Liver (tissue), 9 donors: ENCODE results near the gene KCNS3. TPM values are rescaled to one million over a fixed set of nuclear protein-coding genes. Genes with fewer than 3 reads are reported as not detected.

Source experiments
- DNase-seq: peaks from one replicate; pipeline ENCODE4 v3.0.0-alpha.2; 2017; ENCODE audit warnings: low spot score
- H3K27ac ChIP-seq, 2 donors: one replicate each; pipeline ENCODE4 v1.7.0; 2013; ENCODE audit warnings: inconsistent platforms in 2 of 2, low read length in 2 of 2, control low read depth in 1 of 2, low read depth in 1 of 2, mild to moderate bottlenecking in 1 of 2
- H3K27me3 ChIP-seq, 4 donors: one replicate each; pipeline versions ENCODE4 v1.6.1 to v1.7.0; 2013; ENCODE audit warnings: low read length in 3 of 4, inconsistent platforms in 1 of 4, mild to moderate bottlenecking in 1 of 4, moderate library complexity in 1 of 4; ENCODE audit not compliant: control insufficient read depth in 4 of 4, insufficient read depth in 4 of 4
- H3K36me3 ChIP-seq, 4 donors: one replicate each; pipeline versions ENCODE4 v1.6.1 to v1.7.0; 2013; ENCODE audit warnings: low read length in 3 of 4, mild to moderate bottlenecking in 3 of 4, low read depth in 1 of 4, moderate library complexity in 1 of 4; ENCODE audit not compliant: control insufficient read depth in 4 of 4, insufficient read depth in 3 of 4
- H3K4me1 ChIP-seq, 4 donors: one replicate each; pipeline versions ENCODE4 v1.6.1 to v1.7.0; 2013; ENCODE audit warnings: low read length in 3 of 4, mild to moderate bottlenecking in 3 of 4, moderate library complexity in 1 of 4; ENCODE audit not compliant: control insufficient read depth in 4 of 4, insufficient read depth in 4 of 4
- H3K4me3 ChIP-seq, 3 donors: one replicate each; pipeline versions ENCODE4 v1.6.1 to v1.7.0; 2013; ENCODE audit warnings: low read length in 3 of 3, control low read depth in 1 of 3, low read depth in 1 of 3, mild to moderate bottlenecking in 1 of 3
- H3K9ac ChIP-seq, 2 donors: one replicate each; pipeline ENCODE4 v1.7.0; 2013; ENCODE audit warnings: low read length in 2 of 2, mild to moderate bottlenecking in 2 of 2, moderate library complexity in 2 of 2, control low read depth in 1 of 2, low read depth in 1 of 2
- H3K9me3 ChIP-seq, 4 donors: one replicate each; pipeline versions ENCODE4 v1.6.1 to v1.7.0; 2013; ENCODE audit warnings: low read length in 3 of 4; ENCODE audit not compliant: control insufficient read depth in 4 of 4
- CTCF ChIP-seq: fragments of 150-350 bp; IDR thresholded peaks from 2 replicates; pipeline ENCODE4 v1.5.1; 2017; ENCODE audit warnings: improper control_type of control experiment, low read depth, low read length; ENCODE audit not compliant: missing input control
- FOXA1 ChIP-seq: IDR thresholded peaks from 2 replicates; pipeline ENCODE4 v1.6.1; 2016; ENCODE audit warnings: antibody characterized with exemption
- FOXA2 ChIP-seq: IDR thresholded peaks from 2 replicates; pipeline ENCODE4 v1.6.1; 2016; ENCODE audit warnings: antibody characterized with exemption
- HNF4A ChIP-seq, 2 donors: conservative IDR thresholded peaks; 2 replicates each; pipeline ENCODE4 v1.6.1; 2016; ENCODE audit warnings: antibody characterized with exemption in 2 of 2, mild to moderate bottlenecking in 2 of 2
- HNF4G ChIP-seq: IDR thresholded peaks from 2 replicates; pipeline ENCODE4 v1.6.1; 2016; ENCODE audit warnings: antibody characterized with exemption
- JUND ChIP-seq, 2 donors: IDR thresholded peaks; 2 replicates each; pipeline ENCODE4 v1.6.1; 2016; ENCODE audit warnings: antibody characterized with exemption in 2 of 2
- NR2F2 ChIP-seq: IDR thresholded peaks from 2 replicates; pipeline ENCODE4 v1.6.1; 2016; ENCODE audit warnings: antibody characterized with exemption
- RAD21 ChIP-seq, 2 donors: IDR thresholded peaks; 2 replicates each; pipeline ENCODE4 v1.6.1; 2016; ENCODE audit warnings: antibody characterized with exemption in 2 of 2, mild to moderate bottlenecking in 2 of 2
- REST ChIP-seq: IDR thresholded peaks from 2 replicates; pipeline ENCODE4 v1.6.1; 2016; ENCODE audit warnings: antibody characterized with exemption, mild to moderate bottlenecking
- RXRA ChIP-seq, 2 donors: IDR thresholded peaks; 2 replicates each; pipeline ENCODE4 v1.6.1; 2017 to 2018; ENCODE audit warnings: antibody characterized with exemption in 2 of 2, mild to moderate bottlenecking in 1 of 2
- YY1 ChIP-seq: IDR thresholded peaks from 2 replicates; pipeline ENCODE4 v1.6.1; 2016; ENCODE audit warnings: antibody characterized with exemption, mild to moderate bottlenecking
- WGBS: extraction: QIAGEN DNeasy Blood & Tissue Kit; methylation state at CpG from one replicate; pipeline ENCODE4 v1.1.7; 2013; 5-methylcytosine and 5-hydroxymethylcytosine counted together
- polyA plus RNA-seq, 2 donors: library from polyadenylated mRNA; stranded (reverse) in 1 of 2; unstranded in 1 of 2; fragments of 200-250 nt in 1 of 2; fragments of >200 nt in 1 of 2; fragmentation: Nextera tagmentation in 1 of 2; extraction: Ambion mirVana in 1 of 2; gene quantifications; one replicate each; pipeline versions ENCODE4 v1.2.1 to v1.2.3, GENCODE V29; 2013 to 2015
- total RNA-seq, 2 donors: library from RNA; depleted of rRNA; stranded (reverse); fragments of >200 nt; gene quantifications; one replicate each; pipeline ENCODE4 v1.2.3, GENCODE V29; 2014
- TF ChIP-seq, protein P1 (sequence below): IDR thresholded peaks from 2 replicates; pipeline ENCODE4 v1.6.1; 2016; ENCODE audit warnings: antibody characterized with exemption
- TF ChIP-seq, protein P2 (sequence below): IDR thresholded peaks from 2 replicates; pipeline ENCODE4 v1.6.1; 2016; ENCODE audit warnings: antibody characterized with exemption
- donor health status: healthy.
- donor health status: healthy.
- donor health status: healthy.
- donor health status: healthy.
- donor health status: healthy.

KCNS3 gene
- total and polyA plus RNA-seq, 4 donors, result 0.56 to 2.8 (median 1.7) TPM

DNA sequence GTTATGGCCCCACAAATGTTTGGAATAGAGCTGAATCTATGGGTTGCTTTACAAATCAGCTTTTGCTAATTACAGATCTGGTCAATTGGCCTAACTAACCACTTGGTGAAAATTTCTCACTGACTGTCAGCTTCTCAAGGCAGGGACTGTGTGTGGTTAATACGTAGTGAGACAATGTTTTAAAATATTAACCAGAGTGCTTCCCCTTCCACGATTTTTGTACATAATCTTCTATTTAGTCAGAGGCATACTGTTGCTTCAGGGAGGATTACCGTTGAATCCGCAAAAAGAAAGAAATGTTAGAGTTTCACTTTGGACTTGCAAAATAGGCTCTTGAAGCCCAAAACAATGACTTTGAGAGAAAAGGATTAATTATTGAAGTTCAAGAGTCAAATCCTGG is 14.9 kb upstream of the KCNS3 start (continued):
- TF ChIP-seq REST, result no peak
- no peak for TF ChIP-seq HNF4G

DNA sequence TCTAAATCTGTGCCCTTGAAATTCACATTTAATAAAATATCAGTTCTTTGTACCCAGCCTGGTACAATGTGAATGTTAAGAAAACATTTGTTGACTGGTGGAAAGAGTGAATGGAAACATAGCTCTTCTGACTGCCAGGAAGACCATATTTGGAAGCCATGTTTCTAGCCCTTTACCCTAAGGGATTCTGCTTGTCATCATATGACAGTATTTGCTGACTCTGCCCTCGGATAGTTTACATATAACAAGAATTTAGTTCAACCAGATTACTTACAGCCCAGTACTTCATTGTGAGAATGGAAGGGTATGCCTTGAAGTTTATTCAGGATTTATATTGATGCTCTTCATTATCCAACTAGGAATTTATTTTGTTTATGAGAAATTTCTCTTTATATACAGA is 13.8 kb upstream of the KCNS3 start:
- TF ChIP-seq, protein P1, sequence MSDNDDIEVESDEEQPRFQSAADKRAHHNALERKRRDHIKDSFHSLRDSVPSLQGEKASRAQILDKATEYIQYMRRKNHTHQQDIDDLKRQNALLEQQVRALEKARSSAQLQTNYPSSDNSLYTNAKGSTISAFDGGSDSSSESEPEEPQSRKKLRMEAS, result no peak
- TF ChIP-seq HNF4G, result no peak
- TF ChIP-seq JUND (IDR thresholded peaks at IDR 0.05), result no peak
- TF ChIP-seq FOXA1, result no peak
- no peak for TF ChIP-seq HNF4A (conservative IDR thresholded peaks at IDR 0.05)
- TF ChIP-seq REST, result no peak
- no peak for TF ChIP-seq RAD21 (IDR thresholded peaks at IDR 0.05)
- TF ChIP-seq RXRA (IDR thresholded peaks at IDR 0.05), result no peak
- TF ChIP-seq CTCF, result no peak
- TF ChIP-seq YY1, result no peak
- no peak for TF ChIP-seq NR2F2
- Histone ChIP-seq H3K4me3 (no peak overlapping the region), H3K9ac (no peak overlapping the region), H3K27me3 (no peaks in the 10 kb centered on the region), H3K4me1 (no peaks in the 10 kb centered on the region), H3K36me3 (no peaks in the 10 kb centered on the region), H3K27ac (no peak overlapping the region), H3K9me3 (no peaks in the 10 kb centered on the region)
- no peak for DNase-seq
- 36% methylated on average over 1 of the region's 1 CpG for WGBS

GRCh38 chr2:17867133-17867532 is 11.3 kb upstream of the KCNS3 start:
- Histone ChIP-seq H3K4me1 (no peaks in the 10 kb centered on the region), H3K9me3 (no peaks in the 10 kb centered on the region), H3K27me3 (no peaks in the 10 kb centered on the region), H3K36me3 (no peaks in the 10 kb centered on the region), H3K27ac (no peak overlapping the region), H3K4me3 (no peak overlapping the region), H3K9ac (no peak overlapping the region)
- WGBS, result 73% methylated on average over 2 of the region's 2 CpGs
- TF ChIP-seq, protein P2, sequence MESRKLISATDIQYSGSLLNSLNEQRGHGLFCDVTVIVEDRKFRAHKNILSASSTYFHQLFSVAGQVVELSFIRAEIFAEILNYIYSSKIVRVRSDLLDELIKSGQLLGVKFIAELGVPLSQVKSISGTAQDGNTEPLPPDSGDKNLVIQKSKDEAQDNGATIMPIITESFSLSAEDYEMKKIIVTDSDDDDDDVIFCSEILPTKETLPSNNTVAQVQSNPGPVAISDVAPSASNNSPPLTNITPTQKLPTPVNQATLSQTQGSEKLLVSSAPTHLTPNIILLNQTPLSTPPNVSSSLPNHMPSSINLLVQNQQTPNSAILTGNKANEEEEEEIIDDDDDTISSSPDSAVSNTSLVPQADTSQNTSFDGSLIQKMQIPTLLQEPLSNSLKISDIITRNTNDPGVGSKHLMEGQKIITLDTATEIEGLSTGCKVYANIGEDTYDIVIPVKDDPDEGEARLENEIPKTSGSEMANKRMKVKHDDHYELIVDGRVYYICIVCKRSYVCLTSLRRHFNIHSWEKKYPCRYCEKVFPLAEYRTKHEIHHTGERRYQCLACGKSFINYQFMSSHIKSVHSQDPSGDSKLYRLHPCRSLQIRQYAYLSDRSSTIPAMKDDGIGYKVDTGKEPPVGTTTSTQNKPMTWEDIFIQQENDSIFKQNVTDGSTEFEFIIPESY, result no peak
- TF ChIP-seq, protein P1, result no peak
- TF ChIP-seq FOXA2, result no peak
- no peak for TF ChIP-seq YY1
- DNase-seq, result no peak
